GM23338 (cell line): ENCODE data around the gene ICAM2. TPM values are rescaled to one million over a fixed set of nuclear protein-coding genes. Genes with fewer than 3 reads are reported as not detected.

ENCODE experiments used
- ATAC-seq: fragments of 200-7000 bp; cut with Tn5 transposase; 3 replicates; pipeline ENCODE4 v1.9.1; 2020
- DNase-seq: peaks from one replicate; pipeline ENCODE4 v3.0.0-alpha.2; 2015; ENCODE audit warnings: low spot score
- H2AFZ ChIP-seq: fragments of 200-600 bp; sonication (generic); 2 replicates; pipeline ENCODE4 v1.8.0; 2016; ENCODE audit warnings: antibody characterized with exemption, mild to moderate bottlenecking, moderate library complexity
- H3F3A ChIP-seq: fragments of 200-600 bp; sonication (generic); replicated peaks from 2 replicates; pipeline ENCODE4 v1.8.0; 2017; ENCODE audit warnings: antibody characterized with exemption, mixed run types, low read depth
- H3K27ac ChIP-seq: fragments of 200-600 bp; sonication (generic); 2 replicates; pipeline ENCODE4 v1.6.1; 2016; ENCODE audit warnings: low read depth
- H3K27me3 ChIP-seq: fragments of 200-600 bp; sonication (generic); 2 replicates; pipeline ENCODE4 v1.8.0; 2016; ENCODE audit warnings: mild to moderate bottlenecking, mixed run types, moderate library complexity; ENCODE audit not compliant: insufficient read depth
- H3K36me3 ChIP-seq: fragments of 200-600 bp; sonication (generic); 2 replicates; pipeline ENCODE4 v1.8.0; 2016; ENCODE audit warnings: mild to moderate bottlenecking; ENCODE audit not compliant: insufficient read depth
- H3K4me1 ChIP-seq: fragments of 200-600 bp; sonication (generic); 2 replicates; pipeline ENCODE4 v1.8.0; 2016; ENCODE audit warnings: mild to moderate bottlenecking, moderate library complexity; ENCODE audit not compliant: insufficient read depth
- H3K4me2 ChIP-seq: fragments of 200-600 bp; sonication (generic); 2 replicates; pipeline ENCODE4 v1.7.1; 2017; ENCODE audit warnings: mixed run types
- H3K4me3 ChIP-seq: fragments of 200-600 bp; sonication (generic); 2 replicates; pipeline ENCODE4 v1.6.1; 2016; ENCODE audit warnings: mixed run types
- H3K79me2 ChIP-seq: fragments of 200-600 bp; sonication (generic); replicated peaks from 2 replicates; pipeline ENCODE4 v1.8.0; 2017; ENCODE audit warnings: mild to moderate bottlenecking; ENCODE audit not compliant: insufficient read depth
- H3K9me2 ChIP-seq: fragments of 200-600 bp; sonication (generic); 2 replicates; pipeline ENCODE4 v1.8.0; 2017; ENCODE audit not compliant: insufficient read depth
- H4K20me1 ChIP-seq: fragments of 200-600 bp; sonication (generic); replicated peaks from 2 replicates; pipeline ENCODE4 v1.8.0; 2017; ENCODE audit warnings: mild to moderate bottlenecking; ENCODE audit not compliant: insufficient read depth
- H3K27ac Mint-ChIP-seq: 2 replicates; pipeline ENCODE4 v1.8.0; 2020; ENCODE audit warnings: inconsistent platforms, mild to moderate bottlenecking, moderate library complexity, mixed read lengths
- H3K27me3 Mint-ChIP-seq: 3 replicates; pipeline ENCODE4 v1.8.0; 2022; ENCODE audit warnings: low read depth, mild to moderate bottlenecking, moderate library complexity, mixed read lengths, inconsistent platforms; ENCODE audit not compliant: insufficient read depth, poor library complexity
- H3K36me3 Mint-ChIP-seq: 3 replicates; pipeline ENCODE4 v1.8.0; 2021; ENCODE audit warnings: low read depth, mild to moderate bottlenecking, inconsistent platforms, moderate library complexity, mixed read lengths
- H3K4me1 Mint-ChIP-seq: 3 replicates; pipeline ENCODE4 v1.8.0; 2020; ENCODE audit warnings: mild to moderate bottlenecking, inconsistent platforms, mixed read lengths
- H3K4me3 Mint-ChIP-seq: 3 replicates; pipeline ENCODE4 v1.8.0; 2021; ENCODE audit warnings: moderate library complexity, mild to moderate bottlenecking, inconsistent platforms, mixed read lengths
- H3K9me3 Mint-ChIP-seq: 3 replicates; pipeline ENCODE4 v1.8.0; 2020; ENCODE audit warnings: moderate library complexity, mild to moderate bottlenecking, inconsistent platforms, mixed read lengths
- EZH2 ChIP-seq: fragments of 200-600 bp; sonication (generic); IDR thresholded peaks from one replicate; pipeline ENCODE4 v1.8.0; 2017; ENCODE audit warnings: antibody characterized with exemption, mild to moderate bottlenecking, low read depth; ENCODE audit not compliant: unreplicated experiment
- ZNF114 ChIP-seq: fragments of 250-450 bp; sonication (Bioruptor Pico); IDR thresholded peaks from 2 replicates; pipeline ENCODE4 v1.5.0; 2020; ENCODE audit warnings: mild to moderate bottlenecking, moderate library complexity
- polyA plus RNA-seq: library from polyadenylated mRNA; unstranded; fragments of >200 nt; fragmentation: Nextera tagmentation; extraction: Ambion mirVana; gene quantifications from 2 replicates; pipeline ENCODE4 v1.2.1, GENCODE V29; 2016
- total RNA-seq: library from RNA; depleted of rRNA; stranded (reverse); fragments of >200 nt; shearing (Covaris generic); gene quantifications from 2 replicates; pipeline ENCODE4 v1.2.3, GENCODE V29; 2014
- TF ChIP-seq, protein P1 (sequence below): fragments of 250-450 bp; sonication (Bioruptor Pico); IDR thresholded peaks from 2 replicates; pipeline ENCODE4 v1.5.0; 2020; ENCODE audit warnings: mild to moderate bottlenecking, moderate library complexity
- TF ChIP-seq, protein P2 (sequence below): IDR thresholded peaks from one replicate; pipeline ENCODE4 v1.6.1; 2018; ENCODE audit warnings: antibody characterized with exemption; ENCODE audit not compliant: unreplicated experiment

The ICAM2 gene
- total and polyA plus RNA-seq, 2 experiments from 2014 or later: 0.31 to 0.86 TPM

DNA sequence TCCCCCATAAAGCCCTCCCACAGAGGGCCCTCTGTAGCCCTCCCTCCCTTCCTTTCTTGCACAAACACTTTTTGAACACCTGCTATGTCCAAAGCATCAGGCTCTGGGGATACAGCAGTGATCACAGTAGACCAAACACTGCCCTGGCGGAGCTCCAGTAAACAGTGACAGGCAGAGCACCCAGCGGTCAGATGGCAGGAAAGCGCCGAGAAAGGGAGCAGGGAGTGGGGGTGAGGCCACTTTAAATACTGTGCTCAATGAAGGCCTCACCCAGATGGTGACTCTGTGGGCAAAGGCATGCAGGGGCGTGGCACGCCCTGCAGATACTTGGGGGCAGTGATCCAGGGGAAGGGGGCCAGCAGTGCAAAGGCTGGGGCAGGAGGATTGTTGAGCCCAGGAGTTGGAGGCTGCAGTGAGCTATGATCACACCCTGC lies 14.7 kb downstream of the ICAM2 start:
- Mint-ChIP-seq H3K36me3 (no peaks in the 10 kb centered on the region), H3K27ac (no peak overlapping the region), H3K9me3 (no peaks in the 10 kb centered on the region), H3K4me3 (no peak overlapping the region), H3K27me3 (peaks cover 8% of the 10 kb centered on the region), H3K4me1 (peaks cover 16% of the 10 kb centered on the region)
- Histone ChIP-seq H3K36me3 (no peaks in the 10 kb centered on the region), H2AFZ (no peak overlapping the region), H4K20me1 (no peaks in the 10 kb centered on the region), H3K4me2 (no peak overlapping the region), H3K79me2 (no peaks in the 10 kb centered on the region), H3K4me1 (no peaks in the 10 kb centered on the region), H3K27ac (no peak overlapping the region), H3K4me3 (no peak overlapping the region), H3F3A (no peaks in the 10 kb centered on the region), H3K9me2 (no peaks in the 10 kb centered on the region), H3K27me3 (no peaks in the 10 kb centered on the region)
- DNase-seq (no peak), ATAC-seq (peak; percentile 28; the same call in 2 of the 3 replicates)
- TF ChIP-seq EZH2 (no peak), ZNF114 (CRISPR knock-in tag) (no peak)
- TF ChIP-seq, protein P1, sequence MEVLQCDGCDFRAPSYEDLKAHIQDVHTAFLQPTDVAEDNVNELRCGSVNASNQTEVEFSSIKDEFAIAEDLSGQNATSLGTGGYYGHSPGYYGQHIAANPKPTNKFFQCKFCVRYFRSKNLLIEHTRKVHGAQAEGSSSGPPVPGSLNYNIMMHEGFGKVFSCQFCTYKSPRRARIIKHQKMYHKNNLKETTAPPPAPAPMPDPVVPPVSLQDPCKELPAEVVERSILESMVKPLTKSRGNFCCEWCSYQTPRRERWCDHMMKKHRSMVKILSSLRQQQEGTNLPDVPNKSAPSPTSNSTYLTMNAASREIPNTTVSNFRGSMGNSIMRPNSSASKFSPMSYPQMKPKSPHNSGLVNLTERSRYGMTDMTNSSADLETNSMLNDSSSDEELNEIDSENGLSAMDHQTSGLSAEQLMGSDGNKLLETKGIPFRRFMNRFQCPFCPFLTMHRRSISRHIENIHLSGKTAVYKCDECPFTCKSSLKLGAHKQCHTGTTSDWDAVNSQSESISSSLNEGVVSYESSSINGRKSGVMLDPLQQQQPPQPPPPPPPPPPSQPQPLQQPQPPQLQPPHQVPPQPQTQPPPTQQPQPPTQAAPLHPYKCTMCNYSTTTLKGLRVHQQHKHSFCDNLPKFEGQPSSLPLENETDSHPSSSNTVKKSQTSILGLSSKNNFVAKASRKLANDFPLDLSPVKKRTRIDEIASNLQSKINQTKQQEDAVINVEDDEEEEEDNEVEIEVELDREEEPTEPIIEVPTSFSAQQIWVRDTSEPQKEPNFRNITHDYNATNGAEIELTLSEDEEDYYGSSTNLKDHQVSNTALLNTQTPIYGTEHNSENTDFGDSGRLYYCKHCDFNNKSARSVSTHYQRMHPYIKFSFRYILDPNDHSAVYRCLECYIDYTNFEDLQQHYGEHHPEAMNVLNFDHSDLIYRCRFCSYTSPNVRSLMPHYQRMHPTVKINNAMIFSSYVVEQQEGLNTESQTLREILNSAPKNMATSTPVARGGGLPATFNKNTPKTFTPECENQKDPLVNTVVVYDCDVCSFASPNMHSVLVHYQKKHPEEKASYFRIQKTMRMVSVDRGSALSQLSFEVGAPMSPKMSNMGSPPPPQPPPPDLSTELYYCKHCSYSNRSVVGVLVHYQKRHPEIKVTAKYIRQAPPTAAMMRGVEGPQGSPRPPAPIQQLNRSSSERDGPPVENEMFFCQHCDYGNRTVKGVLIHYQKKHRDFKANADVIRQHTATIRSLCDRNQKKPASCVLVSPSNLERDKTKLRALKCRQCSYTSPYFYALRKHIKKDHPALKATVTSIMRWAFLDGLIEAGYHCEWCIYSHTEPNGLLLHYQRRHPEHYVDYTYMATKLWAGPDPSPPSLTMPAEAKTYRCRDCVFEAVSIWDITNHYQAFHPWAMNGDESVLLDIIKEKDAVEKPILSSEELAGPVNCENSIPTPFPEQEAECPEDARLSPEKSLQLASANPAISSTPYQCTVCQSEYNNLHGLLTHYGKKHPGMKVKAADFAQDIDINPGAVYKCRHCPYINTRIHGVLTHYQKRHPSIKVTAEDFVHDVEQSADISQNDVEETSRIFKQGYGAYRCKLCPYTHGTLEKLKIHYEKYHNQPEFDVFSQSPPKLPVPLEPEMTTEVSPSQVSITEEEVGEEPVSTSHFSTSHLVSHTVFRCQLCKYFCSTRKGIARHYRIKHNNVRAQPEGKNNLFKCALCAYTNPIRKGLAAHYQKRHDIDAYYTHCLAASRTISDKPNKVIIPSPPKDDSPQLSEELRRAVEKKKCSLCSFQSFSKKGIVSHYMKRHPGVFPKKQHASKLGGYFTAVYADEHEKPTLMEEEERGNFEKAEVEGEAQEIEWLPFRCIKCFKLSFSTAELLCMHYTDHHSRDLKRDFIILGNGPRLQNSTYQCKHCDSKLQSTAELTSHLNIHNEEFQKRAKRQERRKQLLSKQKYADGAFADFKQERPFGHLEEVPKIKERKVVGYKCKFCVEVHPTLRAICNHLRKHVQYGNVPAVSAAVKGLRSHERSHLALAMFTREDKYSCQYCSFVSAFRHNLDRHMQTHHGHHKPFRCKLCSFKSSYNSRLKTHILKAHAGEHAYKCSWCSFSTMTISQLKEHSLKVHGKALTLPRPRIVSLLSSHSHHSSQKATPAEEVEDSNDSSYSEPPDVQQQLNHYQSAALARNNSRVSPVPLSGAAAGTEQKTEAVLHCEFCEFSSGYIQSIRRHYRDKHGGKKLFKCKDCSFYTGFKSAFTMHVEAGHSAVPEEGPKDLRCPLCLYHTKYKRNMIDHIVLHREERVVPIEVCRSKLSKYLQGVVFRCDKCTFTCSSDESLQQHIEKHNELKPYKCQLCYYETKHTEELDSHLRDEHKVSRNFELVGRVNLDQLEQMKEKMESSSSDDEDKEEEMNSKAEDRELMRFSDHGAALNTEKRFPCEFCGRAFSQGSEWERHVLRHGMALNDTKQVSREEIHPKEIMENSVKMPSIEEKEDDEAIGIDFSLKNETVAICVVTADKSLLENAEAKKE (CRISPR knock-in tag): no peak
- TF ChIP-seq, protein P2, sequence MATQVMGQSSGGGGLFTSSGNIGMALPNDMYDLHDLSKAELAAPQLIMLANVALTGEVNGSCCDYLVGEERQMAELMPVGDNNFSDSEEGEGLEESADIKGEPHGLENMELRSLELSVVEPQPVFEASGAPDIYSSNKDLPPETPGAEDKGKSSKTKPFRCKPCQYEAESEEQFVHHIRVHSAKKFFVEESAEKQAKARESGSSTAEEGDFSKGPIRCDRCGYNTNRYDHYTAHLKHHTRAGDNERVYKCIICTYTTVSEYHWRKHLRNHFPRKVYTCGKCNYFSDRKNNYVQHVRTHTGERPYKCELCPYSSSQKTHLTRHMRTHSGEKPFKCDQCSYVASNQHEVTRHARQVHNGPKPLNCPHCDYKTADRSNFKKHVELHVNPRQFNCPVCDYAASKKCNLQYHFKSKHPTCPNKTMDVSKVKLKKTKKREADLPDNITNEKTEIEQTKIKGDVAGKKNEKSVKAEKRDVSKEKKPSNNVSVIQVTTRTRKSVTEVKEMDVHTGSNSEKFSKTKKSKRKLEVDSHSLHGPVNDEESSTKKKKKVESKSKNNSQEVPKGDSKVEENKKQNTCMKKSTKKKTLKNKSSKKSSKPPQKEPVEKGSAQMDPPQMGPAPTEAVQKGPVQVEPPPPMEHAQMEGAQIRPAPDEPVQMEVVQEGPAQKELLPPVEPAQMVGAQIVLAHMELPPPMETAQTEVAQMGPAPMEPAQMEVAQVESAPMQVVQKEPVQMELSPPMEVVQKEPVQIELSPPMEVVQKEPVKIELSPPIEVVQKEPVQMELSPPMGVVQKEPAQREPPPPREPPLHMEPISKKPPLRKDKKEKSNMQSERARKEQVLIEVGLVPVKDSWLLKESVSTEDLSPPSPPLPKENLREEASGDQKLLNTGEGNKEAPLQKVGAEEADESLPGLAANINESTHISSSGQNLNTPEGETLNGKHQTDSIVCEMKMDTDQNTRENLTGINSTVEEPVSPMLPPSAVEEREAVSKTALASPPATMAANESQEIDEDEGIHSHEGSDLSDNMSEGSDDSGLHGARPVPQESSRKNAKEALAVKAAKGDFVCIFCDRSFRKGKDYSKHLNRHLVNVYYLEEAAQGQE: no peak
